HG03571 (cell line): Measurements from ENCODE around the gene PCMT1.
"Not testable (repeated sequence)": the region's sequence is repeated elsewhere in the genome, so short reads cannot be mapped to it uniquely, and the experiment has no call there.

ENCODE experiments used
- ATAC-seq: cut with Tn5 transposase; IDR thresholded peaks from one replicate; pipeline ENCODE4 v1.9.1; 2021; ENCODE audit not compliant: unreplicated experiment

Gene PCMT1

GRCh38 chr6:149813351-149813750, 63.8 kb downstream of the PCMT1 start:
- ATAC-seq, result no peak

- no peak for ATAC-seq
Observed at GRCh38 chr6:149815788-149816187, 66.2 kb downstream of the PCMT1 start.

DNA sequence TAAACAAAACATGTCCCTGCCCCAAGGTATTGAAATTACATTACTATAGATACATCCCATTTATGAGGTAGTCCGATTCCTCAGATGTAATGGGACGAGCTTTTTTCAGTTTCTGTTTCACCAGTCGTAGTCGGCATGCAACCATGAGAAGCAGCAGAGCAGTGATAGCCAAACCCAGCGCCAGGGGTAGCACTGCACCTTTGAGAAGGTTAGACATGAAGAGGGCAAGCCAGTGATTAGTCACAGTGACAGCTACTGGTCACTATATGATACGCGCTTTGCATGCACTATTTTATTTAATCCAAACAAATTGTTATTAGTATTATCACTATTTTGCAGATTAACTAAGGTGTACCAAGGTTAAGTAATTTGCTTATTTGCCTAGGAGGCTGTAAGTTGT, 71.0 kb downstream of the PCMT1 start:
- no peak for ATAC-seq

DNA sequence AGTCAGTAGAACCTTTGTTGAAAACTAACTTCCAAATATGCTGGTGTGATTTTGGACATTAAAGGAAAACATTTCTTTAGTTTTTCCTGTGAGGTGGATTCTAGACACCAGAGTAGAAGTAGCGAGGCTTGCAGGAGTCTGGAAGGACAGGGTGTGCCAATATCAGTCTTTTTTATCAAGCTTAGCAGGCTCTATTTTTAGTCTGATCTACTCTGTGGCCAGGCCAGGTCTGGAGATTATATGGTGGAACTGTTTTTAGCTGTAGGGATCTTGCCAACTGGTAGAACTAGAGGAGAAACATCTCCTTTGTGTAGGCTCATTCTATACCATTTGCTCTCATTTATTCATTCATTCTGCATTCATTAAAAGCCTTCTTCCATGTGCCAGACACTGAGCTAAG, 72.0 kb downstream of the PCMT1 start:
- ATAC-seq, result no peak

- ATAC-seq, result no peak
Observed at GRCh38 chr6:149823013-149823412, 73.5 kb downstream of the PCMT1 start.

DNA sequence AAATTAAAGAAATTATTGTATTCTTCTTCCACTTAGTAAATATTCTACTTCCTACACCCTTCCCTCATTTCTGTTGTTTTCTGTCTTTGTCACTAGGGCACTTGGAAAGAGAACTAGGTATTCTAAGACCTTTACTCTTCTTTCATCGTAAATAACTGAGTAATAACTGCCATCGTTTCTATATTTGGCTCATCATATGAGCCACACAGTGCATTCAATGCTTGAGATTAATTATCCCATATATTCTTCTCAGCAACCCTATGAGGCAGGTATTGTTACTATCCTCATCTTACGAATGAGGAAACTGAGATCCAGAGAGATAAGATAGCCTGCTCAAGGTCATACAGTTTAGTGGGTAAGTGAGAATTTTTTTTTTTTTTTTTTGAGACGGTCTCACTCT, 75.8 kb downstream of the PCMT1 start:
- no peak for ATAC-seq

- no peak for ATAC-seq
Observed at GRCh38 chr6:149830731-149831307, 81.3 kb downstream of the PCMT1 start.

- no peak for ATAC-seq
Observed at GRCh38 chr6:149831308-149831820, 81.8 kb downstream of the PCMT1 start.

DNA sequence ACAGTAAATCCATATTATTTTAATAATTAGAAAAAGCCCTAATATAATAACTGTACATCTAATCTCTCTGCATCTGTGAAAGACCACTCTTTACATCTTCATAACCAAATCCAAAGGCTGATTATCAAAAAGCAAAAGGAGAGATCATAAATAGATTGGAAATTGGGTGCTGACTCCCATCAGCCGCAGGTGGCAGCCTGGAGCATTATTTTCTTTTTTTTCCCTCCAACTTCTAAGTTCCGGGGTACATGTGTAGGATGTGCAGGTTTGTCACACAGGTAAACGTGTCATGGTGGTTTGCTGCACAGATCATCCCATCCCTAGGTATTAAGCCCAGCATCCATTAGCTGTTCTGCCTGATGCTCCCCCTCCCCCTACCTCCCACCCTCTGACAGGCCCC, 84.1 kb downstream of the PCMT1 start:
- no peak for ATAC-seq

DNA sequence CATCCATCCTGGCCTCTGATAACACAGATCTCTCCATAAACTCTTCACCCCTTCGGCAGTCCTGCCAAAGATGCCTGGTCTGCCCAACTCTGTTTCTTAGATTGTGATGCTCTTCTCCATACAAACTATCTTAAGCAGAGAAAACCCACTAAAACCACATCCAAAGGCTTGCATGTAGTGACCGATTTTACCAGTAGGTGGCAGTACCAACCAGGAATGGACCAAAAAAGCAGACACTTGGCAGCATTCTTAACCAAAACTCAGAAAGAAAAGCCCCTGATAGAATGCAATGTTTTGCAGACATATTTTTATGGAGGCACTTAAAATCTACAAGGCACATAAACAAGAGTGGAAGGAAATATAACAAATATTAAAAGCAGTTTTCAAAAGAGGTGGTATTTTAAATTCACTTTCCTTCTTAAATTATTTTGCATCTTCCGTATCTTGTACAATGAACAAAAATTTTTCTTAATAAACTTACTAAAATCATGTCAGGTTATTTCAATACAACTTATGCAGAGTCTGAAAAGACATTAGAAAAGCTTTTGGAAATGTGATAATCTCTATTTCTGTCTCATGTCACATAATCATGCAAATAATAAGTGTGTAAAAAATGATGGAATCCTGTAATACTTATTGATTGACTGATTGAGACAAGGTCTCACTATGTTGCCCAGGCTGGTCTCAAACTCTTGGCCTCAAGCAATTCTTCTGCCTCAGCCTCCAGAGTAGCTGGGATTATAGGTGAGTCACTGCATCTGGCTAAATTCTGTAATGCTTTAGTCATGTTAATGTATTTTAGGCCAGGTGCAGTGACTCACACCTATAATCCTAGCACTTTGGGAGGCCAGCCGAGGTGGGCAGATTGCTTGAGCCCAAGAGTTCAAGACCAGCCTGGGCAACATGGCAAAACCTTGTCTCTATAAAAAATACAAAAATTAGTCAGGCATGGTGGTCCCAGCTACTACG, 85.3 kb downstream of the PCMT1 start:
- ATAC-seq, result no peak

DNA sequence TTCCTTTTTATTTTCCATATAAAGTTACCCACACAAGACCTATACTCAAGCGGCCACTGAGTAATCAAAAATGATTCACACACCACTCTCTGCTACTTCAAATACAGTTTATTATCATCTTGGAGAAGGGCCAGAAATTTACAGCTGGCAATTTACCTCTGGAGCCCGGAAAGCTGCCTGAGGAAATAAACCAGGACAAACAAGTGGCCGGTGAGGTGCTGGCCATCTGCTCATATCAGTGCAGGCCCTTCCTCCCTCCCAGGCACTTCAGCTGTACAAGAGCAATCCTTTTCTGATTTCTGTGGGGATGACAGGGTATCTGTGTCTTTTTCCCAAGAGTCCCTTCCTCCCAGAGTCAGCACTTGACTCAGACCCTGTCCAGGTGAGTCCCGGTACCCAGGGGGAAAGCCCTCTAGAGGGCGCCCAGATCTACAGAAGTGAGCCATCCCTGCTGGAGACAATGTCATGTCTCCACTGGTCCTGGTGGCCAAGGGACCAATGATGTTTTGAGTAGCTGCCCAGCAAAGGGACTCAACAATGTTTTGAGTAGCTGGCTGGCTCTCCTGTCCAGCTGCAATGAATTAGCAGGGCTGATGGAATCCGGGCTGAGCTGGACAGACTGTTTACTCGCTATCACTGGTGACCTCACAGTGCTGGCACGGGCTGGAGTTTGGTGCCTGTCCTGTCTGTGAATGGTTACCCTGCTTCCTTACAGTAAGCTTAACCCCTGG, 91.0 kb downstream of the PCMT1 start:
- no peak for ATAC-seq

DNA sequence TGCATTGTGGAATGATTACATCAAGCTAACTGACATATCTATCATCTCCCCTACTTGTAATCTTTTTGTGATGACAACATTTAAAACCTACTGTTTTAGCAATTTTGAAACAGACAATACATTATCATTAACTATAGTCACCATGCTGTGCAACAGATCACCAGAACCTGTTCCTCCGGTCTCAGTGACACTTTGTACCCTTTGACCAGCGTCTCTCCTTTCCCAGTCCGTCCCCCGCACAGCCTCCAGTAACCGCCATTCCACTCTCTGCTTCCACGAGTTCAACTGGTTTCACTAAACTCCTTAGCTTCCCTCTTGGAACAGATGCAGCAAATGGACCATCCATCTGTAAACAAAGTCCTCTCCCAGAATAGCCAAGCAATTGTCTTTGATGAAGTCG, 92.8 kb downstream of the PCMT1 start:
- no peak for ATAC-seq

GRCh38 chr6:149843051-149843633, 93.6 kb downstream of the PCMT1 start:
- no peak for ATAC-seq

- not testable (repeated sequence) for ATAC-seq
Observed at GRCh38 chr6:149844036-149844435, 94.5 kb downstream of the PCMT1 start.

DNA sequence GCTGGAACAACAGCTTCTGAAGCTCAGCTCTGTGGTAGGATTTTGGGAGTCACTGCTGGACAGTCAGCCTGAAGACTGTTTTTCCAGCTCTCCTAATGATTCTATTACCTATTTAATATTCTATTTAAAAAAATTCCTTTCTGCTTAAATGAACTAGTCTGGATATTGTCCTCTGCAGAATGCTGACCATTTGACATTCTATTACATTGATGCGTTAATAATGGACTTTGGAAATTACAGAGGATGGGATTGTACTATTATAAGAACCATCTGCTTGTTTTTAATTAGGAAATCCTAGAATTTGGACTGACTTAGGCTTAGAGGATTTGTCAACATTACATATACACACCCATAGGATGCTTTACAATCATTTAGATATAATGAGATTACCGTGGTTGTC, 94.9 kb downstream of the PCMT1 start:
- ATAC-seq, result no peak

GRCh38 chr6:149845549-149845948, 96.0 kb downstream of the PCMT1 start:
- no peak for ATAC-seq

DNA sequence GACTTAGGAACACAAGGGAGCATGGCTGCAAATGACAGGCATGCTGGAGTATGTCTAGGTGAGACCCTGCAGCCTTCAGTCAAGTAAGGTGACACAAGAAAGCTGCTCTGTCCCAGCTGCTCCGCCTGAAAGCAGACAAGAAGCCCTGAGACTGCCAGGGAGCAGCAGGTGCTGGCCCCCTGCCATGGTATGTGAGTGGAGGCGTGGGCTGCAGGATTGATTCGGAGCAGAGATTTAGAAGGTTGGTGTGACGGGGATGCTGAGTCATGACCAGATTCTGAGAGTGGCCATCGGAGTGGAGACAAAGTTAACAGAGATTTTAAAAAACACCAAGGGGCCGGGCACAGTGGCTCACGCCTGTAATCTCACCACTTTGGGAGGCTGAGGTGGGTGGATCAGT, 96.8 kb downstream of the PCMT1 start:
- no peak for ATAC-seq

- no peak for ATAC-seq
Observed at GRCh38 chr6:149847939-149848267, 98.4 kb downstream of the PCMT1 start.

GRCh38 chr6:149848343-149848742, 98.8 kb downstream of the PCMT1 start:
- ATAC-seq, result not testable (repeated sequence)

- ATAC-seq, result no peak
Observed at GRCh38 chr6:149851461-149852110, 102.0 kb downstream of the PCMT1 start.

DNA sequence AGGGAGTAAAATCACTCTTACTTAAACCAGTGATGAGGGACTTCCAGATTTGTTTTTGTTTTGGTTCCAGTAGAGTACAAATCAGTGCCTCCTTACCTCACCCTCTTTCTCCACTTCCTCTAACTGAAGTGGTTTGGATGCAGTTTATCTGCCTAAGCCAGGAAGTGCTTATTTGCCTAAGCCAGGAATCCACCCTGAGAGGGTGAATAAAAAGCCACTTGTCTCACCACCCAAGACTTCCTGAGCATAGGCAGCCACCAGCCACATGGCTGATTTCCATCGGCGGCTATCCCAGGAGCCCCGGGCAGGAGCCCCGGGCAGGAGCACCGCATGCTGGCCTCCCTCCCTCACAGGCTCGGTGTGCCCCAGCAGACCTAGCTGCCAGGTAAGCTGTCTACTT, 102.6 kb downstream of the PCMT1 start:
- ATAC-seq, result peak; percentile 64
